Transverse colon (tissue), 3 donors: ENCODE data around the gene VPS8.

Experiments used
- POLR2A ChIP-seq: fragments of 450-650 bp; IDR thresholded peaks from one replicate; pipeline ENCODE4 v1.6.1; 2016; ENCODE audit warnings: antibody characterized with exemption, mild to moderate bottlenecking, moderate library complexity
- TF ChIP-seq, protein P1 (sequence below), 5 experiments: fragments of 200-600 bp in 3 of 5; fragments of 450-650 bp in 2 of 5; sonication (generic) in 3 of 5; IDR thresholded peaks; 1 replicate in 2 of 5; 2 replicates in 3 of 5; pipeline ENCODE4 v1.5.1; 2016 to 2017; ENCODE audit warnings: antibody characterized with exemption in 5 of 5, inconsistent platforms in 3 of 5, mild to moderate bottlenecking in 2 of 5, moderate library complexity in 1 of 5

- TF ChIP-seq, protein P1, sequence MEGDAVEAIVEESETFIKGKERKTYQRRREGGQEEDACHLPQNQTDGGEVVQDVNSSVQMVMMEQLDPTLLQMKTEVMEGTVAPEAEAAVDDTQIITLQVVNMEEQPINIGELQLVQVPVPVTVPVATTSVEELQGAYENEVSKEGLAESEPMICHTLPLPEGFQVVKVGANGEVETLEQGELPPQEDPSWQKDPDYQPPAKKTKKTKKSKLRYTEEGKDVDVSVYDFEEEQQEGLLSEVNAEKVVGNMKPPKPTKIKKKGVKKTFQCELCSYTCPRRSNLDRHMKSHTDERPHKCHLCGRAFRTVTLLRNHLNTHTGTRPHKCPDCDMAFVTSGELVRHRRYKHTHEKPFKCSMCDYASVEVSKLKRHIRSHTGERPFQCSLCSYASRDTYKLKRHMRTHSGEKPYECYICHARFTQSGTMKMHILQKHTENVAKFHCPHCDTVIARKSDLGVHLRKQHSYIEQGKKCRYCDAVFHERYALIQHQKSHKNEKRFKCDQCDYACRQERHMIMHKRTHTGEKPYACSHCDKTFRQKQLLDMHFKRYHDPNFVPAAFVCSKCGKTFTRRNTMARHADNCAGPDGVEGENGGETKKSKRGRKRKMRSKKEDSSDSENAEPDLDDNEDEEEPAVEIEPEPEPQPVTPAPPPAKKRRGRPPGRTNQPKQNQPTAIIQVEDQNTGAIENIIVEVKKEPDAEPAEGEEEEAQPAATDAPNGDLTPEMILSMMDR (IDR thresholded peaks at IDR 0.05): peak; percentile 80 to 96 (median 87)
- TF ChIP-seq POLR2A: no peak
Observed at GRCh38 chr3:184777566-184778356, 34.2 kb upstream of the VPS8 start.
